Suprapubic skin (tissue), 4 donors: ENCODE data around the gene TRIM44.

Experiments
- EP300 ChIP-seq: sonication (generic); formaldehyde crosslinking; IDR thresholded peaks from one replicate; pipeline ENCODE4 v1.6.1; 2017; ENCODE audit warnings: antibody characterized with exemption
- POLR2A ChIP-seq, 2 donors: fragments of 450-650 bp; IDR thresholded peaks; one replicate each; pipeline ENCODE4 v1.6.1; 2017; ENCODE audit warnings: antibody characterized with exemption in 2 of 2, mild to moderate bottlenecking in 2 of 2, moderate library complexity in 2 of 2
- POLR2AphosphoS5 ChIP-seq, 3 donors: sonication (generic); formaldehyde crosslinking; IDR thresholded peaks; one replicate each; pipeline ENCODE4 v1.6.1; 2017; ENCODE audit warnings: antibody characterized with exemption in 3 of 3
- TF ChIP-seq, protein P1 (sequence below), 2 donors: fragments of 200-600 bp in 1 of 2; fragments of 450-650 bp in 1 of 2; sonication (generic) in 1 of 2; IDR thresholded peaks; one replicate each; pipeline ENCODE4 v1.5.1; 2016 to 2019; ENCODE audit warnings: antibody characterized with exemption in 2 of 2, mild to moderate bottlenecking in 1 of 2, moderate library complexity in 1 of 2

GRCh38 chr11:35787626-35788025 is 125.1 kb downstream of the TRIM44 start:
- TF ChIP-seq, protein P1, sequence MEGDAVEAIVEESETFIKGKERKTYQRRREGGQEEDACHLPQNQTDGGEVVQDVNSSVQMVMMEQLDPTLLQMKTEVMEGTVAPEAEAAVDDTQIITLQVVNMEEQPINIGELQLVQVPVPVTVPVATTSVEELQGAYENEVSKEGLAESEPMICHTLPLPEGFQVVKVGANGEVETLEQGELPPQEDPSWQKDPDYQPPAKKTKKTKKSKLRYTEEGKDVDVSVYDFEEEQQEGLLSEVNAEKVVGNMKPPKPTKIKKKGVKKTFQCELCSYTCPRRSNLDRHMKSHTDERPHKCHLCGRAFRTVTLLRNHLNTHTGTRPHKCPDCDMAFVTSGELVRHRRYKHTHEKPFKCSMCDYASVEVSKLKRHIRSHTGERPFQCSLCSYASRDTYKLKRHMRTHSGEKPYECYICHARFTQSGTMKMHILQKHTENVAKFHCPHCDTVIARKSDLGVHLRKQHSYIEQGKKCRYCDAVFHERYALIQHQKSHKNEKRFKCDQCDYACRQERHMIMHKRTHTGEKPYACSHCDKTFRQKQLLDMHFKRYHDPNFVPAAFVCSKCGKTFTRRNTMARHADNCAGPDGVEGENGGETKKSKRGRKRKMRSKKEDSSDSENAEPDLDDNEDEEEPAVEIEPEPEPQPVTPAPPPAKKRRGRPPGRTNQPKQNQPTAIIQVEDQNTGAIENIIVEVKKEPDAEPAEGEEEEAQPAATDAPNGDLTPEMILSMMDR (IDR thresholded peaks at IDR 0.05) = no peak
- TF ChIP-seq POLR2AphosphoS5 (IDR thresholded peaks at IDR 0.05) (no peak), POLR2A (IDR thresholded peaks at IDR 0.05) (no peak), EP300 (no peak)
